ENCODE data around the gene TATDN2.
A peak's percentile ranks its signal among the peaks of the same experiment; 100 is the strongest.

The TATDN2 gene

DNA sequence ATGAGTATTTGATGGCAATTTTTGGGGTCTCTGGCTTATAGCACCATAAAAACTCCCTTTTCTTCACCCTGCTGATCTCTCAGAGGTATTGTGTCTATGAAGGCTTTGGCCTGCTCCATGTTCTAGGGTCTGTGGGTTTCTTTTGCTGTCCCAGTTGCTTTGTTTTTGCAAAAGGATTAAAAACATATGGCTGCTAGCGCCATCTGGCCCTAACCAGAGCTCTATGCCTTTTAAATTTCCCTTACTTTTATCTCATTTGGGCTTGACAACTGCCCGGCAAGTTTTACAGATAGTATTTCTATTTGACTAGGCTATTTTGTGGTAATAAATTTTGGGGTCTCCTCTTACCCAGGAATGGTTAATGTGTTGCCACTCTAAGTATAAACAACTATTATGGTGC, 50.9 kb downstream of the TATDN2 start:
- H2BK5ac ChIP-seq (ENCODE audit: low read depth, low read length, poor library complexity), result no peak overlapping the region
- H3K9ac ChIP-seq (ENCODE audit: low read length), result no peak overlapping the region
- DNase-seq, result no peak
- H2BK12ac ChIP-seq (ENCODE audit: low read length), result no peak overlapping the region
- no peaks in the 10 kb centered on the region for H3K4me1 ChIP-seq (ENCODE audit: control insufficient read depth in 1 of 2, insufficient read depth in 2 of 2, low read length in 2 of 2)
- no peak overlapping the region for H4K12ac ChIP-seq (ENCODE audit: low read depth, low read length)
- no peak overlapping the region for H3K4me3 ChIP-seq (ENCODE audit: low read depth, low read length)
- peaks cover 5% of the 10 kb centered on the region for H3K9me3 ChIP-seq (ENCODE audit: insufficient read depth, low read depth, low read length)
- H3K79me2 ChIP-seq (ENCODE audit: control insufficient read depth, insufficient read depth, low read length, poor library complexity), result no peaks in the 10 kb centered on the region
- no peak overlapping the region for H2AK5ac ChIP-seq (ENCODE audit: low read length)
- no peak overlapping the region for H3K18ac ChIP-seq (ENCODE audit: low read length)
- no peak overlapping the region for H2AFZ ChIP-seq (ENCODE audit: insufficient read depth, low read length, poor library complexity)
- no peak overlapping the region for H3K27ac ChIP-seq (ENCODE audit: low read depth, low read length)
- H4K91ac ChIP-seq (ENCODE audit: low read depth, low read length), result no peak overlapping the region
- no peak overlapping the region for H4K8ac ChIP-seq (ENCODE audit: low read depth, low read length)
- H3K36me3 ChIP-seq (ENCODE audit: control insufficient read depth in 1 of 2, insufficient read depth in 2 of 2, low read length in 2 of 2), result peaks cover 43 to 47% of the 10 kb centered on the region in 2 experiments
- H3K23ac ChIP-seq (ENCODE audit: low read length), result no peak overlapping the region
- no CpG with 5 or more reads among the region's 2 CpGs for WGBS (ENCODE audit: extremely low coverage, insufficient coverage, insufficient read length)
- no peaks in the 10 kb centered on the region for H3K27me3 ChIP-seq (ENCODE audit: insufficient read depth, low read length)
- H3K14ac ChIP-seq (ENCODE audit: low read length), result no peak overlapping the region
- H2BK120ac ChIP-seq (ENCODE audit: insufficient read depth, low read length, poor library complexity), result no peak overlapping the region
- H3K4me2 ChIP-seq (ENCODE audit: low read length), result no peak overlapping the region
- no peaks in the 10 kb centered on the region for H3K79me1 ChIP-seq (ENCODE audit: low read length)
- no peak overlapping the region for H3K4ac ChIP-seq (ENCODE audit: low read depth, low read length)

DNA sequence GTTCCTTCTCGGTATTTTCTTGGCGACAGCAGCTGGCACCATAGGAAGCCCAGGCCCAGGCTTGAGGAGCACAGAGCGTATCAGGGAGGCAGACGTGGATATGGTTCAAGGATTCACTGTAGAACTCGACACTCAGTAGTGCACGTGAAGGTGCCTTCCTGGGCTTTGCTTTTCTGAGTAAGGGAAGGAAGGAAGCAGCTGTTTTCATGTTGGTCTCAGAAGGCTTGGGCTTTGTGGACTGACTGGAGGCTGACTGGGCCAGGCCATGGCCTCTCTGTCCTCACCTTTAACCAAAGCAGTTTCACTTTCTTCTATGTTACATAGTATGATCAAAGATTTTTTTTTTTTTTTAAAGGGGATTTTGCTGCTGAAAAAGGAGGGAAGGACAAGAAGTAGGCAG, 51.4 kb downstream of the TATDN2 start:
- Histone ChIP-seq H3K9ac (ENCODE audit: low read length) (peak overlapping the region; percentile 7), H2BK5ac (ENCODE audit: low read depth, low read length, poor library complexity) (no peak overlapping the region), H3K27ac (ENCODE audit: low read depth, low read length) (no peak overlapping the region), H2BK12ac (ENCODE audit: low read length) (no peak overlapping the region), H2BK120ac (ENCODE audit: insufficient read depth, low read length, poor library complexity) (no peak overlapping the region), H2AK5ac (ENCODE audit: low read length) (no peak overlapping the region), H3K79me1 (ENCODE audit: low read length) (no peaks in the 10 kb centered on the region), H3K4me2 (ENCODE audit: low read length) (no peak overlapping the region), H3K23ac (ENCODE audit: low read length) (no peak overlapping the region), H3K4ac (ENCODE audit: low read depth, low read length) (no peak overlapping the region), H3K4me1 (ENCODE audit: control insufficient read depth in 1 of 2, insufficient read depth in 2 of 2, low read length in 2 of 2) (no peaks in the 10 kb centered on the region), H3K18ac (ENCODE audit: low read length) (no peak overlapping the region), H3K4me3 (ENCODE audit: low read depth, low read length) (no peak overlapping the region), H3K9me3 (ENCODE audit: insufficient read depth, low read depth, low read length) (peaks cover 5% of the 10 kb centered on the region), H3K36me3 (ENCODE audit: control insufficient read depth in 1 of 2, insufficient read depth in 2 of 2, low read length in 2 of 2) (peaks cover 48 to 50% of the 10 kb centered on the region in 2 experiments), H3K14ac (ENCODE audit: low read length) (no peak overlapping the region), H4K91ac (ENCODE audit: low read depth, low read length) (no peak overlapping the region), H4K8ac (ENCODE audit: low read depth, low read length) (no peak overlapping the region), H3K79me2 (ENCODE audit: control insufficient read depth, insufficient read depth, low read length, poor library complexity) (no peaks in the 10 kb centered on the region), H2AFZ (ENCODE audit: insufficient read depth, low read length, poor library complexity) (no peak overlapping the region), H3K27me3 (ENCODE audit: insufficient read depth, low read length) (no peaks in the 10 kb centered on the region), H4K12ac (ENCODE audit: low read depth, low read length) (no peak overlapping the region)
- no CpG with 5 or more reads among the region's 6 CpGs for WGBS (ENCODE audit: extremely low coverage, insufficient coverage, insufficient read length)
- no peak for DNase-seq

DNA sequence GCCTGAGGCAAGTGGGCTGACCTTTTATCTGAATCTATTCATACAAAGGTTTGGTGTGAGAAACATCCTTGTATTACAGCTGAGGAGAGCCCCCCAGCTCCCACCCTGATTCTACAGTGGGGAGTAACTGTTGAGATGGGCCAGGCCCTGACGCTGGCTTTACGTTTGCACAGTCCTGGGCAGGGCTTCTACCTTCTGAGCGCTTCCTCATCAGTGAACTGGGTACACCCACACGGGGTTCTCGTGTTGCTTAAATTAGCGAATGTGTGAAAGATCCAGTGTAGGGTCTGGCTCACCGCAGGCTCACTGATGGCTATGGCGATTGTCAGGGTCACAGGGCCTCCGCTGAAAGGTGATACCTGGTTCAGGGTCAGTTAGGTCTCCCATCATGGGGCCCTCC, 51.8 kb downstream of the TATDN2 start:
- no peak overlapping the region for H2AFZ ChIP-seq (ENCODE audit: insufficient read depth, low read length, poor library complexity)
- H4K91ac ChIP-seq (ENCODE audit: low read depth, low read length), result no peak overlapping the region
- H3K14ac ChIP-seq (ENCODE audit: low read length), result no peak overlapping the region
- H3K79me1 ChIP-seq (ENCODE audit: low read length), result no peaks in the 10 kb centered on the region
- H3K4me3 ChIP-seq (ENCODE audit: low read depth, low read length), result no peak overlapping the region
- no peak overlapping the region for H2BK12ac ChIP-seq (ENCODE audit: low read length)
- H3K23ac ChIP-seq (ENCODE audit: low read length), result no peak overlapping the region
- H2BK120ac ChIP-seq (ENCODE audit: insufficient read depth, low read length, poor library complexity), result no peak overlapping the region
- no peaks in the 10 kb centered on the region for H3K4me1 ChIP-seq (ENCODE audit: control insufficient read depth in 1 of 2, insufficient read depth in 2 of 2, low read length in 2 of 2)
- no CpG with 5 or more reads among the region's 9 CpGs for WGBS (ENCODE audit: extremely low coverage, insufficient coverage, insufficient read length)
- H2AK5ac ChIP-seq (ENCODE audit: low read length), result no peak overlapping the region
- H3K9ac ChIP-seq (ENCODE audit: low read length), result no peak overlapping the region
- no peaks in the 10 kb centered on the region for H3K79me2 ChIP-seq (ENCODE audit: control insufficient read depth, insufficient read depth, low read length, poor library complexity)
- no peak for DNase-seq
- H2BK5ac ChIP-seq (ENCODE audit: low read depth, low read length, poor library complexity), result no peak overlapping the region
- no peak overlapping the region for H3K4me2 ChIP-seq (ENCODE audit: low read length)
- no peak overlapping the region for H4K12ac ChIP-seq (ENCODE audit: low read depth, low read length)
- no peak overlapping the region for H3K27ac ChIP-seq (ENCODE audit: low read depth, low read length)
- H3K18ac ChIP-seq (ENCODE audit: low read length), result no peak overlapping the region
- no peak overlapping the region for H3K4ac ChIP-seq (ENCODE audit: low read depth, low read length)
- H3K27me3 ChIP-seq (ENCODE audit: insufficient read depth, low read length), result no peaks in the 10 kb centered on the region
- H3K36me3 ChIP-seq (ENCODE audit: control insufficient read depth in 1 of 2, insufficient read depth in 2 of 2, low read length in 2 of 2), result peaks cover 52 to 54% of the 10 kb centered on the region in 2 experiments
- peaks cover 5% of the 10 kb centered on the region for H3K9me3 ChIP-seq (ENCODE audit: insufficient read depth, low read depth, low read length)
- H4K8ac ChIP-seq (ENCODE audit: low read depth, low read length), result no peak overlapping the region

DNA sequence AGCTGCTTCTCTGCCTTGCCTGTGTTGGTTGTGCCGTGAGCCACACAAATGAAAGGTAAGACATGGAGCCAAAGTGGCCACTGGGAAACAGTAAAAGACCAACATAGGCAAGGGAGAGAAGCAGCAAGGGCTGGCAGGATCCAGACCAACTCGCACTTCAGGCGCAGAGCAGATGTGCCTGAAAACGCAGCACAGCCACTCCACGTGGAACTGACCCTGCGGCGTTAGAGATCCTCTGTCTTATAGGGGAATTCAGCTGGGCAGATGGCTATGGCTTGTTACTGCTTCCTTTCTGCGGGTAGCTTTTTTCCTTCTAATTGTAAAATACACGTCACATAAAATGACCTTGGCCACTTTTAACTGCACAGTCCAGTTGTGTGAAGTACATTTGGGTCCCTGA, 54.8 kb downstream of the TATDN2 start:
- Histone ChIP-seq H3K9ac (ENCODE audit: low read length) (no peak overlapping the region), H3K79me1 (ENCODE audit: low read length) (no peaks in the 10 kb centered on the region), H3K14ac (ENCODE audit: low read length) (no peak overlapping the region), H3K4ac (ENCODE audit: low read depth, low read length) (no peak overlapping the region), H3K36me3 (ENCODE audit: control insufficient read depth in 1 of 2, insufficient read depth in 2 of 2, low read length in 2 of 2) (peaks cover 62 to 76% of the 10 kb centered on the region in 2 experiments), H2AK5ac (ENCODE audit: low read length) (no peak overlapping the region), H3K18ac (ENCODE audit: low read length) (no peak overlapping the region), H2AFZ (ENCODE audit: insufficient read depth, low read length, poor library complexity) (no peak overlapping the region), H3K27me3 (ENCODE audit: insufficient read depth, low read length) (no peaks in the 10 kb centered on the region), H4K91ac (ENCODE audit: low read depth, low read length) (no peak overlapping the region), H3K79me2 (ENCODE audit: control insufficient read depth, insufficient read depth, low read length, poor library complexity) (no peaks in the 10 kb centered on the region), H2BK12ac (ENCODE audit: low read length) (no peak overlapping the region), H3K4me2 (ENCODE audit: low read length) (no peak overlapping the region), H2BK120ac (ENCODE audit: insufficient read depth, low read length, poor library complexity) (no peak overlapping the region), H4K8ac (ENCODE audit: low read depth, low read length) (no peak overlapping the region), H3K9me3 (ENCODE audit: insufficient read depth, low read depth, low read length) (peaks cover 5% of the 10 kb centered on the region), H3K4me3 (ENCODE audit: low read depth, low read length) (no peak overlapping the region), H2BK5ac (ENCODE audit: low read depth, low read length, poor library complexity) (no peak overlapping the region), H4K12ac (ENCODE audit: low read depth, low read length) (no peak overlapping the region), H3K4me1 (ENCODE audit: control insufficient read depth in 1 of 2, insufficient read depth in 2 of 2, low read length in 2 of 2) (no peaks in the 10 kb centered on the region), H3K23ac (ENCODE audit: low read length) (no peak overlapping the region), H3K27ac (ENCODE audit: low read depth, low read length) (no peak overlapping the region)
- no peak for DNase-seq
- WGBS (ENCODE audit: extremely low coverage, insufficient coverage, insufficient read length), result no CpG with 5 or more reads among the region's 9 CpGs
